Panc1 (cell line): ENCODE data around the gene ABHD12. TPM values are rescaled to one million over a fixed set of nuclear protein-coding genes. Genes with fewer than 3 reads are reported as not detected.

Experiments used
- ATAC-seq: fragments of 200-7000 bp; cut with Tn5 transposase; 2 replicates; pipeline ENCODE4 v1.9.1; 2020; ENCODE audit warnings: mild to moderate bottlenecking, moderate library complexity
- BruUV-seq: library from RNA; stranded (reverse); fragments of 400-500 nt; replicated peaks from 2 replicates; lab custom pipeline; 2021; lab: Mats Ljungman, UMichigan
- CTCF ChIA-PET: fragments of 300-600 bp; sonication (Branson Sonifier 250); formaldehyde crosslinking; loops from one replicate; lab custom pipeline; 2022; ENCODE audit warnings: antibody characterized with exemption; lab: Charles Lee
- POLR2A ChIA-PET: fragments of 300-600 bp; sonication (Branson Sonifier 250); formaldehyde crosslinking; loops from one replicate; lab custom pipeline; 2022; ENCODE audit warnings: antibody characterized with exemption; lab: Charles Lee
- DNase-seq: peaks from one replicate; pipeline ENCODE4 v3.0.0-alpha.2; 2010; ENCODE audit warnings: low read depth, low spot score
- H3K27ac ChIP-seq: 2 replicates; pipeline ENCODE4 v1.5.1; 2011; ENCODE audit warnings: mild to moderate bottlenecking, low read length, inconsistent platforms
- H3K27me3 ChIP-seq: fragments of 200-500 bp; sonication (Bioruptor generic); 2 replicates; pipeline ENCODE4 v1.6.0; 2014; ENCODE audit warnings: low read length, inconsistent platforms; ENCODE audit not compliant: control insufficient read depth, insufficient read depth
- H3K36me3 ChIP-seq: fragments of 200-500 bp; sonication (Bioruptor generic); 2 replicates; pipeline ENCODE4 v1.5.1; 2014; ENCODE audit warnings: inconsistent platforms, mild to moderate bottlenecking, low read length, moderate library complexity; ENCODE audit not compliant: control insufficient read depth, insufficient read depth
- H3K4me1 ChIP-seq: 2 replicates; pipeline ENCODE4 v1.5.1; 2011; ENCODE audit warnings: inconsistent platforms, mild to moderate bottlenecking, low read length, moderate library complexity; ENCODE audit not compliant: control insufficient read depth, insufficient read depth
- H3K4me3 ChIP-seq, 2 experiments: 2 replicates each; pipeline ENCODE4 v1.5.1; 2011 to 2012; ENCODE audit warnings: low read depth in 2 of 2, low read length in 2 of 2, mild to moderate bottlenecking in 2 of 2, inconsistent platforms in 1 of 2, moderate library complexity in 1 of 2
- H3K9me3 ChIP-seq: fragments of 200-500 bp; sonication (Bioruptor generic); 2 replicates; pipeline ENCODE4 v1.5.1; 2014; ENCODE audit warnings: low read depth, mild to moderate bottlenecking, inconsistent platforms, low read length, moderate library complexity; ENCODE audit not compliant: control insufficient read depth, insufficient read depth
- CTCF ChIP-seq: fragments of 450-650 bp; IDR thresholded peaks from 2 replicates; pipeline ENCODE4 v1.5.1; 2017; ENCODE audit warnings: mild to moderate bottlenecking
- POLR2AphosphoS5 ChIP-seq: IDR thresholded peaks from 2 replicates; pipeline ENCODE4 v1.6.1; 2012; ENCODE audit warnings: mild to moderate bottlenecking, low read depth, low read length, moderate library complexity
- REST ChIP-seq, 2 experiments: IDR thresholded peaks; 2 replicates each; pipeline ENCODE4 v1.6.1; 2011 to 2012; ENCODE audit warnings: low read depth in 2 of 2, control low read depth in 1 of 2, low read length in 1 of 2, mild to moderate bottlenecking in 1 of 2, moderate library complexity in 1 of 2; ENCODE audit not compliant: insufficient read depth in 1 of 2
- SIN3A ChIP-seq: IDR thresholded peaks from 2 replicates; pipeline ENCODE4 v1.6.1; 2012; ENCODE audit warnings: low read depth, mild to moderate bottlenecking, low read length, moderate library complexity, borderline replicate concordance; ENCODE audit not compliant: insufficient read depth
- TCF7L2 ChIP-seq: IDR thresholded peaks from 2 replicates; pipeline ENCODE4 v1.6.1; 2011; ENCODE audit warnings: mild to moderate bottlenecking, low read depth, low read length, inconsistent platforms
- in situ Hi-C: cut with HindIII; loops from 2 replicates; pipeline ENCODE4 v1.10.0; 2016; ENCODE audit warnings: low sequenced_read_pairs, low pct_unique_long_range_greater_than_20kb
- intact Hi-C: fragments of 100-400 bp; cut with micrococcal nuclease; formaldehyde crosslinking; loops from one replicate; pipeline ENCODE4 v1.10.0; 2022; ENCODE audit not compliant: unreplicated experiment
- total RNA-seq: library from RNA; stranded (reverse); gene quantifications from one replicate; pipeline ENCODE4 v1.2.1, GENCODE V29; 2021; ENCODE audit not compliant: unreplicated experiment

The ABHD12 gene
- total RNA-seq, 1 experiment from 2014 or later = 90.9 TPM

GRCh38 chr20:25353747-25354705 is 36.6 kb downstream of the ABHD12 start:
- no peaks in the 10 kb centered on the region for H3K27me3 ChIP-seq
- ATAC-seq (peak; percentile 64), DNase-seq (no peak)
- no TSS peak for BruUV-seq
- peak overlapping the region; percentile 51 for H3K27ac ChIP-seq
- H3K36me3 ChIP-seq = no peaks in the 10 kb centered on the region
- TF ChIP-seq TCF7L2 = peak; percentile 64; the same call in 1 of the 2 replicates
- TF ChIP-seq REST (IDR thresholded peaks at IDR 0.05; ENCODE audit: insufficient read depth in 1 of 2, low read depth in 2 of 2, low read length in 1 of 2) = no peak
- no peak for TF ChIP-seq SIN3A
- no peak overlapping the region for H3K4me3 ChIP-seq
- in situ Hi-C loops = no loop called here
- H3K4me1 ChIP-seq = peaks cover 49% of the 10 kb centered on the region
- intact Hi-C loops = loop anchor here (5.0 kb wide), 1 partner anchor 33 kb away; no protein-coding TSS in a partner anchor
- CTCF ChIA-PET = no interaction called here
- POLR2A ChIA-PET = no interaction called here
- no peaks in the 10 kb centered on the region for H3K9me3 ChIP-seq

GRCh38 chr20:25353353-25353746 is 37.3 kb downstream of the ABHD12 start:
- TF ChIP-seq TCF7L2 = no peak
- TF ChIP-seq REST (IDR thresholded peaks at IDR 0.05; ENCODE audit: insufficient read depth in 1 of 2, low read depth in 2 of 2, low read length in 1 of 2) = no peak
- no peak for TF ChIP-seq SIN3A
- no peak for TF ChIP-seq POLR2AphosphoS5
- no peak for TF ChIP-seq CTCF
- no TSS peak for BruUV-seq
- H3K9me3 ChIP-seq = no peaks in the 10 kb centered on the region
- CTCF ChIA-PET = no interaction called here
- peaks cover 49% of the 10 kb centered on the region for H3K4me1 ChIP-seq
- H3K27ac ChIP-seq = peak overlapping the region; percentile 51
- no peaks in the 10 kb centered on the region for H3K27me3 ChIP-seq
- peak; percentile 57; the same call in 1 of the 2 replicates for ATAC-seq
- no peaks in the 10 kb centered on the region for H3K36me3 ChIP-seq
- in situ Hi-C loops = no loop called here
- POLR2A ChIA-PET = no interaction called here
- intact Hi-C loops = loop anchor here (5.0 kb wide), 1 partner anchor 34 kb away; no protein-coding TSS in a partner anchor
- no peak overlapping the region for H3K4me3 ChIP-seq
- no peak for DNase-seq
